ENCODE results near the gene TMEM109. TPM values are rescaled to one million over a fixed set of nuclear protein-coding genes. Genes with fewer than 3 reads are reported as not detected.

Gene TMEM109
- 116 TPM for total RNA-seq
- long read RNA-seq, transcript TMEM109-202 (3 exons, 1,959 nt), result minor isoform, 7 of 195 reads
- long read RNA-seq, transcript TMEM109-201 (4 exons, 2,413 nt), result major isoform, 80 of 195 reads
- long read RNA-seq, partial matches to known transcripts, result 108 of 195 reads
- long read RNA-seq, other reads (novel, unspliced or antisense), result 0 of 195 reads

DNA sequence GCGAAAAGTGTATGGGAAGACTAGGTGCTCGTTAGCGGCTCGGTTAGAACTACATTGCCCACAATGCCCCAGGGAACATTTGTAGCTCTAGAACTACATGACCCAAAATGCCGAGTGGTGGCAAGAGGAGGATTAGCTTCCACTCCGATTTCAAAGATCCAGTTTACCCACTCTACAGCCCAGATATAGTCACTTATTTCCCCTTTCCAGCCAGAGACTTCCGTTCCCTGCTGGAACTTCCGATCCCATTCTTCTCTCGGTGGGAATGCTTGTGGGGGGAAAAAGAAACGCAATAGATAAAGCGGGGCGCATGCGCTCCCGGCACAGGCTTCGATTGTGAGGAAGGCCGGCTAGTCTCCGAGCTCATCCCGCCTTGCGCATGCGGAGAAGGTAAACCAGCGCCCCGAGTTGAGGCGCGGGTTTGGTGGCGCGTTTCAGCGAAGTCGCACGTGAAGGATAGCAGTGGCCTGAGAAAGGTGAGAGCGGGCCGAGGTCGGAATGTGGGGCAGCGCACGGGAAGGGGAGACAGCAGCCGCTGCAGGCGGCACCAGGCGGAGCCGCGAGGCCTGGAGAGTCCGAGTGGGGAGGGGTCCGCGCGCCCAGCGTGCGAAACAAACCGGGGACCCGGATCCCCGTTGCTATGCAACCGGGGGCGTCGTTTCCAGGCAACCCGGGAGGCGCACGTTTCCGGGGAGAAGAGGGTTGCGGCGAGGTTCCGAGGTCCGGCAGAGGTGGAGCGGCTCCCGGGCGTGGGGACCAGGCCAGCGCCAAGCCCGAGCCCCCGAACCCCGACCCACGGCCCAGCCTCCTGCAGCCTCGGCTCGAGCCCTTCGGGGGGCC lies at the start of gene TMEM109:
Gene TMEM109 (plus strand): TSS at position 366 of the 840 bp plus-strand sequence. CDS start 5,536 bp downstream, outside the sequence.
- peak; percentile 95 for DNase-seq (ENCODE audit: low spot score)

DNA sequence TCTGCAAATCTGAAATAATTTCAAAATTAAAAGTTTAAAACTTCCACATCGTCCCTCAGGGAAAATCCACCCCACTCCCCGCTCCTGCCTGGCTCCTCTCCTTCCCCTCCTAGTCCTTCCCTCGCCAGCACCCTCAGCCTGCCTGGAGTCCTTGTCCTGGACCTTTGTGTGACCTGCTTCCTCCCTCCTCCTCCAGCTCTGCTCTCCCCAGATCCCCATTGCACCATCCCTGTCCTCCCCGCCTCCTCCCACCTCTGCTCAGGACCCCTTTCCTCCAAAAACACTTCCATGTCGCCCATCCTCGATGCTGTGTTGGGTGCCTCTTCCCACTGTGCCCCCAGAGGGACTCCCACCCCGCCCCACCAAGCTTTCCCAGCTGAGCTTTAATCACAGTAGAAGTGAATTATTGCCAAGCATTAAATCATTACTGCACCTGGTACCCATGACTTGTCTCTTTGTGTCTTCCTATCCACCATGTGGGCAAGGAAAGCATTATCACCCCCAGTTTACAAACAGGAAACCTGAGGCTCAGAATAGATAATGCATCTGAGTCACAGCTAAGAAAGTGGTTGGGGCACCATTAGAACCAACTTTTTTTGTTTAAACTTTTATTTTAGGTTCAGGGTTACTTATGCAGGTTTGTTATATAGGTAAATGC lies 49.0 kb upstream of the TMEM109 start:
- peak; percentile 33 for DNase-seq (ENCODE audit: low spot score)

DNA sequence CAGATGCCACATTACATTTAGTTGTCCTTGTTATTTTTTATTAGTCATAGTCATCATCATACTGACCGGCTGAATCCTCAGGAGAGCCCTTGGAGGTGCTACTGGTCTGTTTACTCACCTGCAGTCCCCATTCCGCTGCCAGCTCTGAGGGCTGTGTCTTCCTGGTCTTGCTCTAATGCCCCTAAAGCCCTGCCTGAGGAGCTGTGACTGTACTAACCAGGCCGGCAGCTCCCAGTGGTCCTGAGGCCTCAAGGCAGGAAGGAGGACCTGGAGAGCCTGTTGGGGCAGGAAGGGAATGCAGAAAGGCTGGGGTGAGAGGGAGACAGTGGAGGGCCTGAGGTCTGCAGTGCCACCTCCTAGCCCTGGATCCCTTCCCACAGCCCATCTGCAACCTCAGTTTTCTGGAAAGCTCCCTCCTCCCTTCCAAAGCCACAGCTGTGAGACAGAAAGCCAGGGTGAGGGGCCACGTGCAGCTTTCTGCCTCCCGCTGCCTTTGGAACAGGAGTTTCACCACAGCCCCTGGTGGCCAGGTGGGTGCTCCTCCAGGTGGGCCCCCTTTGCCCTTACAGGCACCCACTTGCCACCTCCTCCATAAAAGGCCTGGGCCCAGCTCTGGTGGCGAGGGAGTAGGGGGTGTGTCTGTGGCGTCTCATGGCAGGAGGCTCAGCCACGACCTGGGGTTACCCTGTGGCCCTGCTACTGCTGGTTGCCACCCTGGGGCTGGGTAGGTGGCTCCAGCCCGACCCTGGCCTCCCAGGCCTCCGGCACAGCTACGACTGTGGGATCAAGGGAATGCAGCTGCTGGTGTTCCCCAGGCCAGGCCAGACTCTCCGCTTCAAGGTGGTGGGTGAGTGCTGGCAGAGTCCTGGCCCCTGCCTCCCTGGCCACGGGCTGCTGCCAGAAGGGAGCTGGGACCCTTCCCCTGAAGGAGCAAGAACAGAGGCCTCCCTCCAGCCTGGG lies 46.8 kb upstream of the TMEM109 start, which contains the start of gene ZP1:
Gene ZP1 (plus strand): TSS at position 632 of the 960 bp plus-strand sequence. CDS start 20 bp downstream, at position 652.
- DNase-seq (ENCODE audit: low spot score), result peak; percentile 71

DNA sequence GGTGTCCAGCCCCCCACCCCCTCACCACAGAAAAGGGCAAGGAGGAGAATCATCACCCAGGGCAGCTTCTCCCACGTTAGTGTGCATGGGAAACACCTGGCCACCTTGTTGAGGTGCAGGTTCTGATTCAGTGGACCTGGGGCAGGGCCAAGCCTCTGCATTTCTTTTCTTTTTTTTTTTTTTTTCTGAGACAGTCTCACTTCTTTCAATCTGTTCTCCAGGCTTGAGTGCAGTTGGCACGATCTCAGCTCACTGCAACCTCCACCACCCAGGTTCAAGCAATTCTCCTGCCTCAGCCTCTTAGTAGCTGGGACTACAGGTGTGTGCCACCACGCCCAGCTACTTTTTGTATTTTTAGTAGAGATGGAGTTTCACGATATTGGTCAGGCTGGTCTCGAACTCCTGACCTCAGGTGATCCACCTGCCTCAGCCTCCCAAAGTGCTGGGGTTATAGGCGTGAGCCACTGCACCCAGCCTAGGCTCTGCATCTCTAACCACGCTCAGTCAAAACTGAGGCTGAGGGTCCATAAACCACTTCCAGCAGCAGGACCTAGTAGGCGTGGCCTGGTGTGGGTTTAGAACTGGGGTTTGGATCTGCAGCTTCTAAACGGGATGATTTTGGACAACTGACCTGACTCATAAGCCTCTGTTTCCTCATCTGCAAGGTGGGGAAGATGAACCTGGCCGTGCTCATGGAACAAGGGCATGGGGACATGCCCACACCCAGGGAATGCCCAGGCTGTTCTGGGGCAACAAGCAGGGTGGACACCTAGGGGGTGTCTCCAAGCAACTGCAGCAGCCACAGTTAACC lies 45.9 kb upstream of the TMEM109 start:
- DNase-seq (ENCODE audit: low spot score), result peak; percentile 85

DNA sequence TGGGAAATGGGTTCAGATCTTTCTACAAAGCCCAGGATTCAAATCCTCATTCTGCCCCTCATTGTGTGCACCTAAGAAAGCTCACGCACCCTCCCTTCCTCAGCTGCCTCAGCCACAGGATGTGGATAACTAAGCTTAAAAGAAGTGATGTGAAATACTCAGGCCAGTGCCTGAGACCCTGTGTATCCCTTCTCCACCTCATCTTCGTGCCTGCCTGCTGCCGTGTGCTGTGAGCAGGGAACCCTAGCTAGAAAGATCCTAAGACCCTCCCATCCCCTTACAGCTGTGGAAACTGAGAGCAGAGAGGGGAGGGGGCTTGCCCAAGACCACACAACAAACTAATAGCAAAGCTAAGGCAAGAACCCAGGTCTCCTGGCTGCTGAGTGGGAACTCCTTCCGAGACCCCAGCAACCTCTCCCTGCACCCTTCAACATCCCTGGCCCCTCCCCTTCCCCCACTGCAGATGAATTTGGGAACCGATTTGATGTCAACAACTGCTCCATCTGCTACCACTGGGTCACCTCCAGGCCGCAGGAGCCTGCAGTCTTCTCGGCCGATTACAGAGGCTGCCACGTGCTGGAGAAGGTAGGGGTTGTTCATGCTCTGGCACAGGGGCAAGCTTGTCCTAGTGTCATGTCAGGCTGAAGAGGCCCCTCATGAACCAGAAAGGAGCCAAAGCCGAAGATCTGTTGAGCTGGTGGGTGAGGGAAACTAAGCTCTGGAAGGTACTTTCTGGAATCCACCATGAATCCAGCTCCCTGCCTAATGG lies 45.1 kb upstream of the TMEM109 start:
- peak; percentile 73 for DNase-seq (ENCODE audit: low spot score)

DNA sequence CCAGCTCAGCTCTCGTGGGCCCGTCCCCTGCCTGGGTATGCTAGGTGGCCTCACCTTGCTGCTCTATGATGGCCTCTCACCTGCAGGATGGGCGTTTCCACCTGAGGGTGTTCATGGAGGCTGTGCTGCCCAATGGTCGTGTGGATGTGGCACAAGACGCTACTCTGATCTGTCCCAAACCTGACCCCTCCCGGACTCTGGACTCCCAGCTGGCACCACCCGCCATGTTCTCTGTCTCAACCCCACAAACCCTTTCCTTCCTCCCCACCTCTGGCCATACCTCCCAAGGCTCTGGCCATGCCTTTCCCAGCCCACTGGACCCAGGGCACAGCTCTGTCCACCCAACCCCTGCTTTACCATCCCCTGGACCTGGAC lies 44.5 kb upstream of the TMEM109 start:
- peak; percentile 85 for DNase-seq (ENCODE audit: low spot score)

GRCh38 chr11:60870276-60870675 lies 43.7 kb upstream of the TMEM109 start:
- DNase-seq (ENCODE audit: low spot score), result peak; percentile 68

DNA sequence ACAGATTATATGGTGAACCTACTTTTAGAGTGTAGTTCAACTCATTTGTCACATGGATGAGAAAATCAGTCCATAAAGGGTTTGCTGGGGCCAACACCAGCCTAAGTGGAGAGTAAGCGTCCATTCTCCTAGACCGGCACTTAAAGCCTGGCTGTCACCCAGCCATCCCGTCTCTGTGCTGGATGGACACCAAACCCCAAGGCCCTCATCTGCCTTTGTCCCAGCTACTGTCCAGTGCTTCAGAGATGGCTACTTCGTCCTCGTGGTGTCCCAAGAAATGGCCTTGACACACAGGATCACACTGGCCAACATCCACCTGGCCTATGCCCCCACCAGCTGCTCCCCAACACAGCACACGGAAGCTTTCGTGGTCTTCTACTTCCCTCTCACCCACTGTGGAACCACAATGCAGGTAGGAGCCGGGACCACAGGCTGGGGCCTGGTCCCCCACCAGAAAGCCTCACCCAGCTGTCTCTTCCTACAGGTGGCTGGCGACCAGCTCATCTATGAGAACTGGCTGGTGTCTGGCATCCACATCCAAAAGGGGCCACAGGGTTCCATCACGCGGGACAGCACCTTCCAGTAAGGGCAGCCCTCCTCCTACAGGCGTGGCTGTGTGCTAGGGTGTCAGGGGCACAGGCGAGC lies 43.1 kb upstream of the TMEM109 start:
- peak; percentile 76 for DNase-seq (ENCODE audit: low spot score)

GRCh38 chr11:60871378-60872061 lies 42.4 kb upstream of the TMEM109 start:
- peak; percentile 81 for DNase-seq (ENCODE audit: low spot score)

GRCh38 chr11:60872124-60872960 lies 41.6 kb upstream of the TMEM109 start:
- peak; percentile 78 for DNase-seq (ENCODE audit: low spot score)

DNA sequence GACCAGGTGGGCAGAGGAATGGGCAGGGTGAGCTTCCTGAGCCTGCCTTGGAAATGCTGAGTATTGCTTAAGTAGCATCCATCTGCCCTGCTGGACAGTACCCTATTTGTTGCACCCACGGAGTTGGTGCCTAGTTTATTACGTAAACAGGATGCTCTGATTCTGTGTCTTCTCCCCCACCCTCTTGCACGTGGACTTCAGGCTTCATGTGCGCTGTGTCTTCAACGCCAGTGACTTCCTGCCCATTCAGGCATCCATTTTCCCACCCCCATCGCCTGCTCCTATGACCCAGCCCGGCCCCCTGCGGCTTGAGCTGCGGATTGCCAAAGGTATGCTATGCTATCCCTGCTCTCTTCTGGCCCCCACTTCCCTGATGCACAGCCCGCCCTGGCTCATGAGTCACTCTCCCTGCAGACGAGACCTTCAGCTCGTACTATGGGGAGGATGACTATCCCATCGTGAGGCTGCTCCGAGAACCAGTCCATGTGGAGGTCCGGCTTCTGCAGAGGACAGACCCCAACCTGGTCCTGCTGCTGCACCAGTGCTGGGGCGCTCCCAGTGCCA lies 40.9 kb upstream of the TMEM109 start:
- peak; percentile 88 for DNase-seq (ENCODE audit: low spot score)

DNA sequence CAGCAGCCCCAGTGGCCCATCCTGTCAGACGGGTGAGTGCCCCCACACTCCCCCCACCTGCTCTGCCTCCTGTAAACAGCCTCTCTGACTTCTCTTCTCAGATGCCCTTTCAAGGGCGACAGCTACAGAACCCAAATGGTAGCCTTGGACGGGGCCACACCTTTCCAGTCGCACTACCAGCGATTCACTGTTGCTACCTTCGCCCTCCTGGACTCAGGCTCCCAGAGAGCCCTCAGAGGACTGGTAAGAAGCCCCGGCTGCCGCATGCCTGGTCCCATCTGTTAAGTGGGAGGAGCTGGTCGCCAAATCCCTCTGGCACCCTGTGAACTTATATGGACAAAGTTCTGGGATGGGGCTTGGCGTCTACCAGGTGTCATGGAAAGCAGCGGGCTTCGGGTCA lies 40.4 kb upstream of the TMEM109 start:
- peak; percentile 69 for DNase-seq (ENCODE audit: low spot score)

GRCh38 chr11:60874421-60875365 lies 39.3 kb upstream of the TMEM109 start:
- DNase-seq (ENCODE audit: low spot score), result peak; percentile 82

GRCh38 chr11:60875366-60876167 lies 38.4 kb upstream of the TMEM109 start:
- peak; percentile 18 for DNase-seq (ENCODE audit: low spot score)

DNA sequence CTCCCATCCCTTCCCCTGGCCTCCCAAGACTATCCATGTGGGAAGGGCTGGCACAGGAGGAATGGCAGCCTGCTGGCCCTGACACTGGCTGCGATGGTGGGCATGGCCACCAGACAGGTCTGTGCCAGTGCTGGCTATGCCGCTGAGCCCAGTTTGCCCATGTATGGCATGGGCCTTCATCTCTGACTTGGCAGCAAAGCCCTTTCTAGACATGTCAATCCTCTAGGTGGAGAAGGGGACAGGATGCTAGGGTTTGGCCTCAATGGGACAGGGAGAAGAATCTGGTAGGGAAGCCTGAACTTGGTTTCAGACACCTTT lies 37.8 kb upstream of the TMEM109 start:
- peak; percentile 62 for DNase-seq (ENCODE audit: low spot score)
